Epithelial cell of esophagus (primary cell): ENCODE data around the gene CKMT2.
A peak's percentile ranks its signal among the peaks of the same experiment; 100 is the strongest.

Source experiments
- DNase-seq: peaks from one replicate; pipeline ENCODE4 v3.0.0; 2010; ENCODE audit warnings: low read depth
- H3K4me3 ChIP-seq: 2 replicates; pipeline ENCODE4 v1.5.1; 2011; ENCODE audit warnings: mild to moderate bottlenecking, low read length, control low read depth
- TF ChIP-seq, protein P1 (sequence below): IDR thresholded peaks from 2 replicates; pipeline ENCODE4 v1.5.1; 2011; ENCODE audit warnings: low read depth, mild to moderate bottlenecking, low read length, control low read depth, inconsistent platforms; ENCODE audit not compliant: insufficient read depth; ENCODE audit errors: missing control alignments

The CKMT2 gene

DNA sequence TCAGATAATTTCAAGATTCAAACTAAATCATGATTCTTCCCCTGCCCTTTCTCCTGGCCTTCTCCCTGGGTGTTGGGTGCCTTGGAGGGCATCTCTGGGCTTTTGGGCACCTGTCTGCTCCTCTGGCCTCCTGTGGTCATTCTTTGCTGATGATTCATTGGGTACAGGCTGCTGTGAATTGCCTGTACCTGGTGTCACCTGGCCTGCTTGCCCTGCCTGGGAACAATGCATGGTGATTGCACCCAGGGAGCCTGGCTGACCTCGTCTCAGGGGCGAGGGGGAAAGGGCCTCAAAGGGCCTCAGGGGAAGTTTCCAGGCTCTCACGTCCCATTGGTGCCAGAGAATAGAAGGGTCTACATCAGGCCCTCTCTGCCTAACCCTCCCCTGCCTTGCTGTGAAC, 20.1 kb upstream of the CKMT2 start:
- no peak overlapping the region for H3K4me3 ChIP-seq
- DNase-seq: peak; percentile 13
- TF ChIP-seq, protein P1, sequence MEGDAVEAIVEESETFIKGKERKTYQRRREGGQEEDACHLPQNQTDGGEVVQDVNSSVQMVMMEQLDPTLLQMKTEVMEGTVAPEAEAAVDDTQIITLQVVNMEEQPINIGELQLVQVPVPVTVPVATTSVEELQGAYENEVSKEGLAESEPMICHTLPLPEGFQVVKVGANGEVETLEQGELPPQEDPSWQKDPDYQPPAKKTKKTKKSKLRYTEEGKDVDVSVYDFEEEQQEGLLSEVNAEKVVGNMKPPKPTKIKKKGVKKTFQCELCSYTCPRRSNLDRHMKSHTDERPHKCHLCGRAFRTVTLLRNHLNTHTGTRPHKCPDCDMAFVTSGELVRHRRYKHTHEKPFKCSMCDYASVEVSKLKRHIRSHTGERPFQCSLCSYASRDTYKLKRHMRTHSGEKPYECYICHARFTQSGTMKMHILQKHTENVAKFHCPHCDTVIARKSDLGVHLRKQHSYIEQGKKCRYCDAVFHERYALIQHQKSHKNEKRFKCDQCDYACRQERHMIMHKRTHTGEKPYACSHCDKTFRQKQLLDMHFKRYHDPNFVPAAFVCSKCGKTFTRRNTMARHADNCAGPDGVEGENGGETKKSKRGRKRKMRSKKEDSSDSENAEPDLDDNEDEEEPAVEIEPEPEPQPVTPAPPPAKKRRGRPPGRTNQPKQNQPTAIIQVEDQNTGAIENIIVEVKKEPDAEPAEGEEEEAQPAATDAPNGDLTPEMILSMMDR: no peak

DNA sequence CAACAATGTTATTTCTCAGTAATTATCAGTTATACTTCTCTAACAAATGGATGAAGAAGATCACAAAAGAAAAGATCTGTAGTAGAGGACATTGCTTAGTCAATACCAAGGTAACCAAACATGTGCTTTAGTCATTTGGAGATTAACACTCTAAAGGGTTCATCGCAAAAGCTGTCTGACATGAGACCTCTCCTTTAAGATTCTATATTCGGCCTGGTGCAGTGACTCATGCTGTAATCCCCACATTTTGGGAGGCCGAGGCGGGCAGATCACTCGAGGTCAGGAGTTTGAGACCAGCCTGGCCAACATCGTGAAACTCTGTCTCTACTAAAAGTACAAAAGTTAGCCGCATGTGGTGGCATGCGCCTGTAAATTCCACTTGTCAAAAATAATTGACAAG, 18.3 kb upstream of the CKMT2 start:
- TF ChIP-seq, protein P1: no peak

DNA sequence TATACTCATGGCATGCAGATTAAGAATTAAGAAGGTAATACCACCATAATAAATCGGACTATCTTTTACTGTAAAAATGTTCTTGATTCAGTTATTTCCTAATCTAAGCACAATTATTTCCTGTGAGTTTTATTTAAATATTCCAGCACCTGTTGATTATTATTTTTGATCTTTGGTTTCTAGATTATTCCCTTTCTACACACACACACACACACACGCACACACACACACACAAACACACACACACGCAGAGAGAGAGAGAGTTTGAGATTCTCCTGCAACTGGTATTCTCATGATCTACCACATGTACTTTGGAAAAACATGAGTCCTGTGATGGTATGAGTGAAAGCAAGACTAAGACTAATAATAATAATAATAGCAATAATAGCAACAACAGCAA, 17.0 kb upstream of the CKMT2 start:
- TF ChIP-seq, protein P1: no peak
- H3K4me3 ChIP-seq: no peak overlapping the region
- no peak for DNase-seq

More for the DNA sequence above, 18.3 kb upstream of the CKMT2 start:
- no peak for DNase-seq
- no peak overlapping the region for H3K4me3 ChIP-seq

DNA sequence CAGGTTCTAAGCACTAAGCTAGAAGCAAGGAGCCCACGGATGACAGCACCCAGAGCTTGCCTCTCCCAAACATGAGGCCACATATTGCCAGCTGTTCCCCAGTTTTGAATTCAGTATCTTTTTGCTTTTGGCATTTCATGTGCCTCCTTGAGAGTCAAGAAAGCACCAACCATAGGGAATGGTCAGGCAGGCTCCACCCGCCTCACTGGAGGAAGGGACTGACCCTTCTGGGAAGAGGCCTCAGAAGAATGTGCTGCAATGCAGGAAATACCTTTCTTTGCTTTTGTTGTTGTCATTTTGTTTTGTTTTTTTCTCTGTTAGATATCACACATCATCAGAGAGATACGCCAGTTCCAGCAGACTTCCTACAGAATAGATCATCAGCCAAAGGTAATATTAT, 13.7 kb upstream of the CKMT2 start:
- DNase-seq: no peak
- no peak overlapping the region for H3K4me3 ChIP-seq
- TF ChIP-seq, protein P1: no peak

DNA sequence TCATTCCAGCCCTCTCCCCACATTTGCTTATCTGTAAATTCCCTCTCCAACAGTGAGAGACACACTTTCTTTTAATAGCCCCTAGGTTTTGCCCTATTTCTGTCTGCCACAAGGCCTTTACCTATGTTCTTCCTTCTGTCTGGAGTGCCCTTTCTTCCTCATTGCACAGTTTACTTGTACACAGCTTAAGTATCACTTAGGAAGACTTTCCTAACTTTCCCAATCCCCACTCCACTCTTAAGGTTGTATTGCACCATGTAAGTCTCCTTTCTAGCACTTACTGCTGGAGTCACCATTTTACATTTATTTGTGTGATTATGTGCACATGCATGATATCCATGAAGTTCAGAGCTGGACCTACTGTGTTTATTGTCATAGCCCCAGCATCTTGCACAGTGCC, 10.8 kb upstream of the CKMT2 start:
- no peak for DNase-seq
- TF ChIP-seq, protein P1: no peak
- no peak overlapping the region for H3K4me3 ChIP-seq

DNA sequence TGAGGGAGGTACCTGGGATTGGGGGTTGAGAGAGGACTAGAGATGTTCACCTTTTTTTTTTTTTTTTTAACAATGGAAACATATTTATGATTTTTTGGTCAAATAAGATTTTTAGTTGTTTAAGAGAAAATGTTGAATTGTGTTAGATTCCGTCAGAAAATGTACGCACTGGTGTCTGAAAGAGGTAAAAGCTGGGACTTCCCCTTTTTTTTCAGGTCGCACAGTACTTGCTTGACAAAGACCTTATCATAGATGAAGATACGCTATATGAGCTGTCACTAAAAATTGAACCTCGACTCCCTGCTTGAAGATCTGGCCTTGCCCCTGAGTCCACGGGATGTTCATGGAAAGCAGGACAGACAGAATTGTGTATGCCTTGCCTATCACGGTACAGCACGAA, 7.7 kb upstream of the CKMT2 start:
- TF ChIP-seq, protein P1: no peak
- no peak for DNase-seq
- no peak overlapping the region for H3K4me3 ChIP-seq

DNA sequence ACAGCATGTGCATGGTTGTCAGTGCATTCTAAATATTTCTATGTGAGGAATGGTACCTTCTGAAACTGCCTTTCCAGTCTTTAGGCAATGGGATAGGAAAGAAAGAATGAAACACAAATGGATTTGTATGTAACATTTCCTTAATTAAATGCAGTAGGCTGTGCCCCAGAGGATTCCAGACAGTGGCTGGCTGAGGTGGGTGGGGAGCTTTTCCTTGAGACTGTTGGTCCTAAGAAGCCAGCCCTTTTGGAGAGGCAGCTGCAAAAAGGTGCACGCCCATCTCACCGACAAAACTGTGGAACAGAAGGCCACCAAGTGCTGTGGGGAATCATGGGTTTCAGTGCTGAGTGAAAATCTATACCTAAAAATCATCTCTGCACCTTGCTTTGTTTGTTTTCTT, 6.8 kb upstream of the CKMT2 start:
- DNase-seq: no peak
- H3K4me3 ChIP-seq: no peak overlapping the region
- TF ChIP-seq, protein P1: no peak
